ENCODE measurements around the gene LAPTM4A.
"Not testable (repeated sequence)": the region's sequence is repeated elsewhere in the genome, so short reads cannot be mapped to it uniquely, and the experiment has no call there.

LAPTM4A gene

GRCh38 chr2:20051532-20052228 is at the start of gene LAPTM4A:
TSS of gene LAPTM4A (minus strand) at chr2:20051628. CDS start at chr2:20051520, 108 bp downstream.
- DNase-seq, result peak; percentile 95

DNA sequence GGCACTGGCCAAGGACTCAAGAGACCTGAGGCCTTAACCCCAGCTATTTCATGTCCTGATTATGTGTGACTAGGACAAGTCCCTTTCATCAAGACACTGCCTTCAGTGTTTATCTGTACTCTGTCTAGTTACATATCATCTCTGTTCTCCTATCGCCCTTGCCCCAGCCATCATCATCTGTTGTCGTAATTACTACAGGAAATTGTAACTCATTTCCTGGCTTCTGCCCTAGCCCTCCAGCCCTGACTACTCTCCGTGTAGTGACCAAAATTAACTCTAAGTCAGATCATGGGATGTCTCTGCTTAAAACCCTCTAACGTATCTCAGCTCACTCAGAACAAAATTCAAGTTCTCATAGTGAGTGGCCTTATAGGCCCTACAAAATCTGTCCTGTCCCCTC is 49.3 kb upstream of the LAPTM4A start:
- no peak for DNase-seq

- no peak for DNase-seq
Observed at GRCh38 chr2:20099780-20100179, 48.4 kb upstream of the LAPTM4A start.

- DNase-seq, result peak; percentile 22
Observed at GRCh38 chr2:20097889-20098714, 46.7 kb upstream of the LAPTM4A start.

DNA sequence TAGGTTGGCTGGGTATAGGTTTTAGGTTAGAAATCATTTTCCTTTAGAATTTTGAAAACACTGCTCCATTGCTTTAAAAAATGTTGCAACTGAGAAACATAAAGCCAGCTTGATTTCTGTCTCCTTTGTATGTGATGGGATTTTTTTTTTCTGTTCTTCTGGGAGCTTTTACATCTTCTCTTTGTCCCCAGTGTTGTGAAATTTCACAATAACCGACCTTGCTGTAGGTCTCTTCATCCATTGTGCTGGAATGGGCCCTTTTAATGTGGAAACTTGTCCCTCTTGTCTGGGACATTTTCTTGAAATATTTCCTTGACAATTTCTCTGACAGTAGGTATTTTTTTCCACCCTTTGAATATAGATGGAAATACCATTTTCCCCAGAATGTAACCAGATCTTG is 44.0 kb upstream of the LAPTM4A start:
- DNase-seq, result no peak

GRCh38 chr2:20094955-20095354 is 43.5 kb upstream of the LAPTM4A start:
- DNase-seq, result no peak

GRCh38 chr2:20094142-20094755 is 42.8 kb upstream of the LAPTM4A start:
- DNase-seq, result no peak

DNA sequence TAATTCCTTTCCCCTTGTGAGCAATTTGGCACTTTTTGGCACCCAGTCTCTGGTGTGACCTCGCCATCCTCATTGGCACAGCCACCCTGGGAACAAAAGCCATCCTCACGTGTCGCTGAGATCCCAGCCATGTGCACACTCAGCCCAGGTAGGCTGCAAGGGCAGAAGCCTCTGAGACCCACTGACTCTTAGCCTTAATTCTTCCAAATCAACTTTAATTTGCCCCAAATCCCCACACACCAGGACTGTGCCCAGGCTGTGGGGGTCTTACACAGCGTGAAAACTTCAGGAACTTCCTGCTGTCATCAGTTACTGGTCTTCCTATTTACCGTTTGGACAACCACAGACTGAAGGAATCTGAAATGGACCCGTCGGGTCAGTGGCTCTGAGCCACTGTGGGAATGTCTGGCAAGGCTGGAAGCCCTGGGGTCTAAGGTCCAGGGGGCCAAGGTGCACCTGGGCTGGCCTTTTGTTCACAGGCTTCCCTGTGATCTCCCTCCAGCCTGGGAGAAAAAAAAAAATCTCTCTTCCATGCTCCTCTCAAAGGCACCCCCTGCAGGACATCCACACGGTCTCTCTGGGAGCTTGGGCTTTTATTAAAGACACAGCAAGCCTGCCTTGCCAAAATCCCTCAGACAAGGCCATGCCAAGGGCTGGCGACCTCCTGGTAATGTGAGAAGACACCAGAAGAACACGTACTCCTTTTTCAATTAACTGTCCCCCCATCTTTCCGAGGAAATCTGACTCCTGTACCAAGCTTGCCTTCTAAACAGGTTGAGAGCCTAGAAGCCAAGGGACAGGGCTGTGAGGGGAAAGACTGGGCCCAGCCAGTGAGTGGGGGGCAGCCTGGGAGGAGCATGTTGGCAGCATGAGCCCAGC is 42.1 kb upstream of the LAPTM4A start:
- DNase-seq, result no peak

DNA sequence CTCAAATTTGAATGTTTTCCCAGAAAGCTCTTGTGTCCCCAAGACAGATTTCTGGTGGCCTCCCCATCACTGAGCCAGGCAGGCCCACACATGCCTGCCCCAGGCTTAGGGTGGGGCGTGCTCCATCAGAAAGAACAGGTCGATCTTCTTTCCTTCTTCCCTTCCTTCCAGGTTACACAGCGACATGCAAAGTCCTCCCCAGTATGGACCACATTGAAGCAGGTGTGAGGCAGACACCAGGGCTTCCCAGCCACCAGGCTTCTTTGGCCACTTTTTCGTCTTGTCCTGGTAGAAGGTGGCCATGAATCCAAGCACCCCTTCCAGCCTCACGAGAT is 41.4 kb upstream of the LAPTM4A start:
- DNase-seq, result no peak

DNA sequence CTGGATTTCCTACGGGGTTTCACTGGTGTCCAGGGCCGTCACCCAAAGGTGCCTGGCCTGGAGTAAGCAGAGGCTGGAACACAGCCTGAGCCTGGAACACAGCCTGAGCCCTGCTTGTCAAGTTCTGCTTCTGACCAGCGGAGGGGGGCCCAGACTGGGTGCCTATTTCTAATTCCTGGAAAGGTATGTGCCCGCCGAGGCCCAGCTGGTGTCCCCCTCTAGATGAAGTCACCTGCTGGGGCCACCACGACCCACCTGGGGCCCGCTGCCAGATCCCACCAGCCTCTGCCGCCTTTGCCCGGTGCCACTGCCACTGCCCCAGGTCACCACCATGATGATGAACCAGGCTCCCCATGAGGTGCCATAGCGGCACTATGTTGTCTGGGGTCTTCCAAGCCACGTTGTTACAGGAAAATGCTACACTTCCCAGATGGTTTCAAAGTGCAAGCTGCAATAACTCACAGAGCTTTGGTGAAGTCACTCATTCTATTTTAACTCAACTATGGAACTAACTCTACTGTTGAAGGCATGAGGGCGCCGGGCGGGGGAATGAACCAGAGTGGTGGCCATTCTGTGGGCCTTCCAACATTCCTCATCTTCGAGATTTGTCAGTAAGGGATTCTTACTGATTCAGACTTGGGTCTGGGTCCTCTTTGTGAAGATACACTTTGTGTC is 40.9 kb upstream of the LAPTM4A start:
- no peak for DNase-seq

DNA sequence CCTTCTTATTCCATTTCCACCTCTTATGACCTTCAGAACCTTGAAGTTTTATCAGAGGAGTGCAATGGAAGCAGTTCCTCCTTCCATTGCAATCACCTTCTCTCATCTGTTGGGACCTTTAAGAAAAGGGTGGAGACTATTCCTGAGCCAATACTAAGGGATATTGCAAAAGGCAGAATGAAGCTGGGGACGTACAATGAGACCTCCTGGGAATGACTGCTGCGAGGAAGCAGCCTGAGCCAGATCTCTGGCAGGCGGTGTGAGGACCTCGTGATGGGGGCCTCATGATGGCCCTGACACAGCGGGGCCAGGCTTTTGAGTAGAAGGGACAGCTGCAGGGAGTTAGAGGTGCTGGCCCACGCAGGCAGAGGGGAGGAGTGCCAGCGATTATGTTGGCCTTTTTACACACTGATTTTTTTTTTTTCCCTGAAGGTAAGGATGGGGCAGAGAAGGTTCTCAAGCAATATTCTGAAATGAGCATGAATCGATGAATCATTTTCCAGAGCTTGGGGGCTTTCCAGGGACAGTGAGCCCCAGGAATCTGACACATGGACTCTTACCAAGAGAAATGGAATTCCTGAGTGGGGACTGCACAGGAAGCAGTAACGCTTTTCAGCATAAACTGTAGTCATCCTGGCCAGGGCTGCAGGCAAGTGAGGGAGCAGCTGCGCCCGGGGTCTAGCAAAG is 40.0 kb upstream of the LAPTM4A start:
- DNase-seq, result no peak

- no peak for DNase-seq
Observed at GRCh38 chr2:20089715-20090464, 38.5 kb upstream of the LAPTM4A start.

DNA sequence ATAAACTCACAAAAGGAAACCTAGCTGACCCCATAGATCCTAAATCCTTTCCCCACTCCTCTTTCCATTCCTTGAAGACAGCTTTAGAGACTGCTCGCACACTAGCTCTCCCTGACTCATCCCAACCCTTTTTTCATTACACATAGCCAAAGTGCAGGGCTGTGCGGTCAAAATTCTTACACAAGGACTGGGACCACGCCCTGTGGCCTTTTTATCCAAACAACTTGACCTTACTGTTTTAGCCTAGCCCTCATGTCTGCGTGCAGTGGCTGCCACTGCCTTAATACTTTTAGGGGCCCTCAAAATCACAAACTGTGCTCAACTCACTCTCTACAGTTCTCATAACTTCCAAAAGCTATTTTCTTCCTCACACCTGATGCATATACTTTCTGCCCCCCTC is 34.5 kb upstream of the LAPTM4A start:
- DNase-seq, result not testable (repeated sequence)

DNA sequence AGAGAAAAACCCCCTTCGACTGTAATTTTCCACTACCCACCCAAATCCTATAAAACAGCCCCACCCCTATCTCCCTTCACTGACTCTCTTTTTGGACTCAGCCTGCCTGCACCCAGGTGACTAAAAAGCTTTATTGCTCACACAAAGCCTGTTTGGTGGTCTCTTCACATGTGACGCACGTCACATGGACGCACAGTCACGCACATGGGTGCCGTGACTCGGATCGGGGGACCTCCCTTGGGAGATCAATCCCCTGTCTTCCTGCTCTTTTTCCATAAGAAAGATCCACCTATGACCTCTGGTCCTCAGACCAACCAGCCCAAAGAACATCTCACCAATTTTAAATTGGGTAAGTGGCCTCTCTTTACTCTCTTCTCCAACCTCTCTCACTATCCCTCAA is 31.4 kb upstream of the LAPTM4A start:
- not testable (repeated sequence) for DNase-seq

- DNase-seq, result no peak
Observed at GRCh38 chr2:20081841-20082240, 30.4 kb upstream of the LAPTM4A start.

DNA sequence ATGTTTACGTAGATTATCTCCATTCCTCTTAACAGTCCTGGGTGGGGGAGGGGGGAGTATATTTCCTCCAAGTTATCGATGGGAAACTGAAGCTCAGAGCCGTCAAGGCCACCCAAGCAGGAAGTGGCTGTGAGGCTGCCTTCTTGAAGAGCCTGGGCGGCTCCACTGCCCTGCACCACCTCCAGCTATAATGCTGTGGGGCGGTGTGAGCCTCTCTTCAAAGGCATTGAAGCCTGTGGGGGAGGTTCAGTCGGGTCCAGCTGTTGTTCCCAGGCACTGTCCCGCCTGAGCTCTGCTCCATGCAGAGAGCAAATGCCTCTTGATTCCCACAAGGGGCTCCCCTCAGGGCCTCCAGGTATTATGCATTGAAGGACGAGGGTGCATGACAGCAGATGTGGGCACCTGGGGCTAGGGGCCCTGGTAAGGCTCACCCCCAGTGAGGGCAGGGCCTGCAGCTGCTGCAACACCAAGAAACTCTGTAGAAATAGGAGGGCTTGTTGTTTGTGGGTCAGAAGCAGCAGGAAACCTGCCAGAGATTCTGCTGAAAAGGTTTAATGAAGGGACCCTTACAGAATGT is 29.5 kb upstream of the LAPTM4A start:
- DNase-seq, result no peak

- no peak for DNase-seq
Observed at GRCh38 chr2:20080428-20080827, 29.0 kb upstream of the LAPTM4A start.

- DNase-seq, result no peak
Observed at GRCh38 chr2:20079546-20080115, 28.2 kb upstream of the LAPTM4A start.

GRCh38 chr2:20077411-20077940 is 26.0 kb upstream of the LAPTM4A start:
- no peak for DNase-seq

GRCh38 chr2:20076757-20077156 is 25.3 kb upstream of the LAPTM4A start:
- no peak for DNase-seq
